HEK293T (cell line): ENCODE measurements around the gene DHX30.

Source experiments
- ARNT ChIP-seq: fragments of 450-650 bp; IDR thresholded peaks from 2 replicates; pipeline ENCODE4 v1.6.1; 2017; ENCODE audit warnings: mild to moderate bottlenecking
- FOXM1 ChIP-seq: fragments of 450-650 bp; IDR thresholded peaks from 2 replicates; pipeline ENCODE4 v1.6.1; 2017; ENCODE audit warnings: mild to moderate bottlenecking, borderline replicate concordance
- ZNF384 ChIP-seq: fragments of 450-650 bp; IDR thresholded peaks from 2 replicates; pipeline ENCODE4 v1.6.1; 2016

DNA sequence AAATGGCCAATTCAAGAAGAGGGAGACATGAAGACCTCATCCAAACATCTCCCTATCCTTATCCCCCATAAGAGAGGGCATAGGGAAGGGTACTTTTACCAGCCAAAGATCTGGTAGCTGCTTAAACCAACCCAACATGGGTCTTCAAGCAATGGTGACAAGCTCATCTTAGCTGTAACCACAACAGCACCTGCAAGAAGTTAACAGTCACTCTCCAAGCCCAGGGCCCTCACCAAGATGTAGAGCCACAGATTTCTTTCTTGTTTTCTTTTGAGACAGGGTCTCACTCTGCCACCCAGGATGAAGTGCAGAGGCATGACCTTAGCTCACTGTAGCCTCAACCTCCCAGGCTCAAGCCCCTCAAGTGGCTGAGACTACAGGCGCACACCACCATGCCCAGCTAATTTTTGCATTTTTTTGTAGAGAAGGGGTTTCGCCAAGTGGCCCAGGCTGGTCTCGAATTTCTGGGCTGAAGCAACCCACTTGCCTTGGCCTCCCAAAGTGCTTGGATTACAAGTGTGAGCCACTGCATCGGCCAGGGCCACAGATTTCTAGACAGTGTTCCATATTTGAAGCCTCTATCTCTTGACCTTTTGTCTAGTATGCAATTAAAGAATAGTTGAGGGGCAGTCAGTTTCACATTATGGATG lies 57.1 kb downstream of the DHX30 start:
- TF ChIP-seq ZNF384 = no peak
- no peak for TF ChIP-seq FOXM1
- no peak for TF ChIP-seq ARNT
